KOPT-K1 (cell line): ENCODE measurements around the gene NUBPL.
"Not testable (repeated sequence)": the region's sequence is repeated elsewhere in the genome, so short reads cannot be mapped to it uniquely, and the experiment has no call there.

Experiments
- H3K27ac ChIP-seq: fragments of 200-600 bp; sonication (generic); 2 replicates; pipeline ENCODE4 v1.5.1; 2016; ENCODE audit warnings: antibody characterized with exemption, mild to moderate bottlenecking, low read depth, low read length; ENCODE audit not compliant: poor library complexity, severe bottlenecking
- H3K36me3 ChIP-seq: fragments of 200-600 bp; sonication (generic); 2 replicates; pipeline ENCODE4 v1.5.1; 2017; ENCODE audit warnings: antibody characterized with exemption, mild to moderate bottlenecking, low read length, moderate library complexity; ENCODE audit not compliant: insufficient read depth
- H3K9me3 ChIP-seq: fragments of 200-600 bp; sonication (generic); 2 replicates; pipeline ENCODE4 v1.5.1; 2017; ENCODE audit warnings: antibody characterized with exemption, low read length, mild to moderate bottlenecking; ENCODE audit not compliant: insufficient read depth, poor library complexity, severe bottlenecking

NUBPL gene

DNA sequence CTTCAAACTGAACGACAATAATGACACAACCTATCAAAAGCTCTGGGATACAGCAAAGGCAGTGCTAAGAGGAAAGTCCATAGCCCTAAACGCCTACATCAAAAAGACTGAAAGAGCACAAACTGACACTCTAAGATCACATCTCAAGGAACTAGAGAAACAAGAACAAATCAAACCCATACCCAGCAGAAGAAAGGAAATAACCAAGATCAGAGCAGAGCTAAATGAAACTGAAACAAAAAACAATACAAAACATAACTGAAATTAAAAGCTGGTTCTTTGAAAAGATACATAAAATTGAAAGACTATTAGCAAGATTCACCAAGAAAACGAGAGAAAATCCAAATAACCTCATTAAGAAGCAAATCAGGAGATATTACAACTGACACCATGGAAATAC is 306.9 kb downstream of the NUBPL start:
- not testable (repeated sequence) for H3K9me3 ChIP-seq, H3K36me3 ChIP-seq
- H3K27ac ChIP-seq, result peak overlapping the region; percentile 62

DNA sequence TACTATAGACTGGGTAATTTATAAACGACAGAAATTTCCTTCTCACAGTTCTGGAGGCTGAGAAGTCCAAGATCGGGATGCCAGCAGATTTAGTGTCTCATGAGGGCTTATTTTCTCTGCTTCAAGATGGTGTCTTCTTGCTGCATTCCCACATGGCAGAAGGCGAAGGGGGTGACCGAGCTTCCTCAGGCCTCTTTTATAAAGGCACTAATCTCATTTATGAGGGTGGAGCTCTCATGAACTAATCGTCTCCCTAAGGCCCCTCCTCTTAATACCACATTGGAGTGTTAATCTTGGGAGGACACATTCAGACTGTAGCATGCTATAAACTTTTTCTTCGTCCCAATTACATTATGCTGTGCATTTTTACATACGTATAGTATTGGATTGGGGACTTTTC is 315.5 kb downstream of the NUBPL start:
- Histone ChIP-seq H3K36me3 (no peaks in the 10 kb centered on the region), H3K9me3 (no peaks in the 10 kb centered on the region), H3K27ac (no peak overlapping the region)

DNA sequence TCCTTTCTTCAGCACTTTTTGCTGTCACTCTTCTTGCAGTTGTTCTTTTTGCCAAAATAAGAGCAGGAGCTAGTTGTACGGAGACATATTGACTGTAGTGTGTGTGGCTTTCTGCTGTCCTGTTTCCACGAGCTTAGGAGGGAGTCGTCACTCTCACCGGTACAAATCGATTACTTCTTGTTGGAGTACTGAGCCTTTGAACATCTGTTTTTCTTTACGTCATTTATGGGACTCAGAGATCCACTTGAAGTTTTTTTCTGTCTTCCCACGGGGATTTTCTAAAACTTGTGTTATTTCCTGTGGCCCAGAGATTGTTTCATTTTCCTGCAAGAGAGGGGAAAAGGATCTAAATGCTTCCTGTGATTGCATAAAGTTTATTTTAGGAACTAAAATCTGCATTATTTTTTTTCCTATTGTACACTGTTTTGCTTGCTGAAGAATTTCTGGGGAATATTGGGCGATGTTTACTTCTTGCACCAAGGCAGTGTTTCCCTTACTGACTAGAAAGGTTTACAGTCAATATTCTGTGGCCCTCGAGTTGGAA is 316.1 kb downstream of the NUBPL start:
- Histone ChIP-seq H3K36me3 (no peaks in the 10 kb centered on the region), H3K27ac (no peak overlapping the region), H3K9me3 (no peaks in the 10 kb centered on the region)

DNA sequence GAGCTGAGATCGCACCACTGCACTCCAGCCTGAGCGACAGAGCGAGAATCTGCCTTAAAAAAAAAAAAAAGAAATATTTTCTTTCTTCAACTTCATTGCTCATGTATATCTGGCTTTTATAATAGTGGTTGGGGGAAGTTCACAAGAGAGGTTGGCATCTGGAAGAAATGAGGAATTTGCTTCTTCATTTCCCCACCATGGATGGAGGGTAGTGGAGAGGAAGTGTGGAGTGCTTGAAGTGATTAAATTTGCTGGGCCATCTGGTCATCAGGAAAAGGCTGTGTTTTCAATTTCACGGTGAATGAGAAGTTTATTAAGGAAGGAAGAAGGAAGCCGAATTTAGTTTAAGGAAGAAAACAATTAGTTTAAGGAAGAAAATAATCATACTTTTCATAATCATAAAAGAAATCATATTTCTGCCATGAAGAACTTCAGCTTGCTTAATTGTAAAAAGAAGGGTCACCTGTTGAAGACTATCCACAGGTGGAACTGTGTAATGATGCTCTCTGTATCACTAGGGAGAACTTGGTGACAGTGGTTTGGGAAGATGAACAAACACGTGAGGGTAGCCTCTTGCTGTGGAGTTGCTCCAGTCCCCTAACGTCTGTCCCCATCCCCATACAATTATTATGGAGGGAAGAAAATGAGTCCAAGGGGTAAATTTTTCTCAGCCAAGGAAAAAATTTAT is 318.6 kb downstream of the NUBPL start:
- Histone ChIP-seq H3K9me3 (no peaks in the 10 kb centered on the region), H3K27ac (no peak overlapping the region), H3K36me3 (no peaks in the 10 kb centered on the region)

DNA sequence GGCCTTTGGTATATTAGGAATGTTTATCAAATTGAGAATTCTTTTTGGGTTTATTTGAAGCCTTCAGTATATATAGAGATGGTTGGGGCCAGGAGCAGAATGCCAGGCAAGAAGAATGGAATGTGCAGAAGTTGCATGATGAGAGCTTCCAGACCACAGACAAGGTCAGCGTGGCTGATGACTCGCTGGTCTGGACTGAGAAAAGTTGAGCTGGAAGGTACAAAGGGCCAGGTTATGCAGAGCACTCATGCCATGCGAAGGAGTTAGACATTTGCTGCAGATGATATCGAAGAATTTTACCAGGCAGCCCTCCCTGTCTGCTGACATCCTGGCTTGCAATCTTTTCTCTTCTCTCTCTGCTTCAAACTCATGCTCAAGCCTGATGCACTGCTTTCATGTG is 319.7 kb downstream of the NUBPL start:
- H3K27ac ChIP-seq, result no peak overlapping the region
- no peaks in the 10 kb centered on the region for H3K36me3 ChIP-seq
- no peaks in the 10 kb centered on the region for H3K9me3 ChIP-seq

DNA sequence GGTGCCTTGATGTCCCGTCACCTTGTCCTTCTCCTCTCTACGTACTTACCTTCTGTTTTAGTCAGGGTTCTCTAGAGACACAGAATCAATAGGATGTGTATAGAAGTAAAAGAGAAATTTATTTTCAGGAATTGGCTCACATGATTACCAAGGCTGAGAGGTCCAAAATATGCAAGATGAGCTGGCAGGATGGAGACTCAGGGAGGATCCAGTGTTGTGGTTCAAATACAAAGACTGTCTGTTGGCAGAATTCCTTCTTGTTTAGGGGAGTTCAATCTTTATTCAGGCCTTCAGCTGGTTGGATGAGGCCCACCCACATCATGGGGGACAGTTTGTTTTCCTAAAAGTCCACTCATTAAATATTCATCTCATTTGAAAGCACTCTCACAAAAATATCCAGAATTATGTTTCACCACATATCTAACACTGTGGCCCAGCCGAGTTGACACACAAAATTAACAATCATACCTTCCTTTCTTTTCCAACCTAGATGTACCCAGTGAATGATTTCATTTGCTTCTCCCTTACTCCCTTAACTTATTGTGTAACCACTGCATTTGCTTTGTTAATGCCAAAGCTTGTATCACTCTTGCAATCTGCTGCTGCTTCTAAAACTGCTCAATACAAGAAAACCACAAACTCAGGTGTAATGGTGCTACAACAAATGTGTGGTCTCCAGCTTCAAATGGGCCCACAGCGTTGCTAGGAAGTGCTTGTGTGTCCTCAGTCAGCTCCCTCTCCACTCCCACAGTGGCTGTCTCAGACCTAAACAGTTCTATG is 320.5 kb downstream of the NUBPL start:
- no peak overlapping the region for H3K27ac ChIP-seq
- H3K9me3 ChIP-seq, result no peaks in the 10 kb centered on the region
- H3K36me3 ChIP-seq, result no peaks in the 10 kb centered on the region

DNA sequence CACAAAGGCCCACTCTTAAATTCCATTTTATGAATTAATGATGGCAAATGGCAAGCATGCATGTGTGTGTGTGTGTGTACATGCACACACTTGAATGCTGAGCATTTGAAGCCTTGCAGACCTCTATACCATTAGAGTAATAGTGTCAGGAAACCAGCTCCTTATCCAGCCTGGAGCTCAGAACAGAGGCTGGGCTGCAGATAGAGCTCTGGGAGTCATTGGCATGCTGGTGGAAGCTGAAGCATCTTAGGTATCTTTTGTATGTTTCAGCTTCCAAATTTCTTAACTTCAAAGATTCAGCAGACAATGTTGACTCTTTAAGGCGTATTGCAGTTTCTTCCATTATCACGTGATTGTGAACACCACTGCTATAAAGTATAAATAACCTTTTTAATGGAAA is 323.0 kb downstream of the NUBPL start:
- no peaks in the 10 kb centered on the region for H3K36me3 ChIP-seq
- H3K9me3 ChIP-seq, result no peaks in the 10 kb centered on the region
- no peak overlapping the region for H3K27ac ChIP-seq

DNA sequence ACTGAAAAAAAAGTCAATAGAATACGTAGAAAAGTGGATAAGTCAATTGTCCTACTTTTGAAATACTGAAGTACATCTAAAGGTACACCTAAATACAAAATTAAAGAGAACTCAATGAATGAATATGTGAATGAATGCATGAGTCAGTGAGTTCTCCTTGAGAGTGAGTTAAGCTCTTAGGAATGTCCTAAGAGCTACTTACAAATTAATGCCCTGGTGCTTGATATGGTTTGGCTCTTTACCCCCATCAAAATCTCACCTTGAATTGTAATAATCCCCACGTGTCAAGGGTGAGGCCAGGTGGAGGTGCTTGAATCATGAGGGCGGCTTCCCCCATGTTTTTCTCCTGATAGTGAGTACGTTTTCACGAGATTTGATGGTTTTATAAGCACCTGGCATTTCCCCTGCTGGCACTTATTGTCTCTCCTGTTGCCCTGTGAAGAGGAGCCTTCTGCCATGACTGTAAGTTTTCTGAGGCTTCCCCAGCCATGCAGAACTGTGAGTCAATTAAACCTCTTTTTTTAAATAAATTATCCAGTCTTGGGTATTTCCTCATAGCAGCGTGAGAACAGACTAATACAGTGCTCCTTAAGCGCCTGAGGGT is 323.7 kb downstream of the NUBPL start:
- Histone ChIP-seq H3K36me3 (no peaks in the 10 kb centered on the region), H3K9me3 (no peaks in the 10 kb centered on the region), H3K27ac (no peak overlapping the region)

DNA sequence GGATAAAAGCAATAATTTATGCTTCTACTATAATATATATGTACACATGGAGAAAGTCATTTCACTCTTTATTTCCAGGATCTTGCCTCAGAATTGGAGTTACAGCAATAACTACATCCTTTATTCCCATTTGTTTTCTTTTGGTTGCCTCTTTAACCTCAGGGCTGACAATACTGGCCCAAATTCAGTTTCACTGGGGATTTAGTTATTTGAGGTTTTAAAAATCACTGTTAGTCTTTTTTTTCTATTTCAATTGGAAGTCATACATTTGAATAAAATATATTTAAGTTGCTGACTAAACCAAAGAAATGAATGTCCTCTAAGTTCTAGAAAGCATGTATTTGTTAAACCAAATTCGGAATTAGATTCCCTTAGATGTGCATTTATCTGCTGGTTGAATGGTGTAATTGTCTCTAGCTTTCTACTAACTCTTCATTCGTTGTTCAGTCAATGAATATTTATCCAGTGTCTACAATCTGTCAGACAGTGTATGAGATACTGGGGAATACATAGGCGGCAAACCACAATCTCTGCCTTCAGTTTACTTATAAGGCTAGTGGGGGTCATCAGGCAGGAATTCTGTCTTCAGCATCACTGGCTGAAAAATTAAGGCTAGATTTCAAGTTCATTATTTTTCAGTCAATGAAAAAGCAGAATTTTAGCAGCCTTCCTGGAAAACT is 325.1 kb downstream of the NUBPL start:
- Histone ChIP-seq H3K36me3 (no peaks in the 10 kb centered on the region), H3K9me3 (no peaks in the 10 kb centered on the region), H3K27ac (no peak overlapping the region)

DNA sequence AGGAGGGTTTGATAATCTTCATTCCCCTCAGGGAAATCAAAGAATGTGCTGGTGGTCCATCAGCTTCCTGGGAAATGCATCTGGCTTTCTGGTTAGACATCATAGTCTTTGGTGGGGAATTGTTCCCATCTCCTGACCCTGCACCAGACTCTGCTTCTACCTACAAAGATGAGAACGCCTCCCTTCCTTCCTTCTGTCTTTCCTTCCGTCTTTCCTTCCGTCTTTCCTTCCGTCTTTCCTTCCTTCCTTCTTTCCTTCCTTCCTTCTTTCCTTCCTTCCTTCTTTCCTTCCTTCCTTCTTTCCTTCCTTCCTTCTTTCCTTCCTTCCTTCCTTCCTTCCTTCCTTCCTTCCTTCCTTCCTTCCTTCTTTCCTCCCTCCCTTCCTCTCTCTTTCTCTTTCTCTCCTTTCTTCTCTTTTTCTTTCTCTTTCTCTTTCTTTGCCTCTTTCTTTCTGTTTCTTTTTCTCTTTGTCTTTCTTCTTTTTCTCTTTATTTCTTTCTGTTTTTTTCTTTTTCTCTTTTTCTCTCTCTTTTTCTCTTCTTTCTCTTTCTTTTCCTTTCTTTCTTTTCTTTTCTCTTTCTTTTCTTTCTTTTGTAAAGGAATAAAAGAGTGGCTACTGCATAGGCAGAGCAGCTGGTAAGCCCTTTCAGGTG is 326.9 kb downstream of the NUBPL start:
- Histone ChIP-seq H3K36me3 (no peaks in the 10 kb centered on the region), H3K27ac (no peak overlapping the region), H3K9me3 (no peaks in the 10 kb centered on the region)

DNA sequence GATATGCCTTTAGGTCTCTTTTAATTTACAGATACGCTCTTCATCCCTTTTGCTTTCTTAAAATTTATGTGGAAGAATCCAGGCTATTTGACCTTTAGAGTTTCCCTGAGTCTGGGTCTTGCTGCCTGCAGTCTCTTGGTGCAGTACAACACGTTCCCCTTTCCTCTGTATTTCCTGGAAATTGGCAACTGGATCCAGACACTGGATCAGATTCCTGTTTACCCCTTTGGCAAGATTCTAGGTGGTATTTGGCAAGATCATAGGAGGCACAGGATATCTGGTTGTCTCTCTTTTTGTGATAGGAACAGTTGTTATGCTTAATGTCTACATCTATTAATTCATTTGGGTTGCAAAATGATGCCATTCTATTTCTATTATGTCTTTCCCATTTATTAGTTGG is 328.1 kb downstream of the NUBPL start:
- no peaks in the 10 kb centered on the region for H3K9me3 ChIP-seq
- no peaks in the 10 kb centered on the region for H3K36me3 ChIP-seq
- no peak overlapping the region for H3K27ac ChIP-seq

DNA sequence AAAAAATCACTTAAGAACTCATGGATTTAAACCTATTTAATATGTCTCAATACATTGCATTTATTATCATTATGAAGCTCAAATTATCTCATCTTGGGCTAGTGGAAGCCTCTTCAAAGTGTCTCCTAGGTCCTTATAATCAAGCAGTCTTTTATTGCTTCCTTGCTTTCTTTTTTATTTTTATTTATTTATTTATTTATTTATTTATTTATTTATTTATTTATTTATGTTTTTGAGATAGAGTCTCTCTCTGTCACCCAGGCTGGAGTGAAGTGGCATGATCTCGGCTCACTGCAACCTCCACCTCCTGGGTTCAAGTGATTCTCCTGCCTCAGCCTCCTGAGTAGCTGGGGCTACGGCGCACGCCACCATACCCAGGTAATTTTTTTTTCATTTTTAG is 329.0 kb downstream of the NUBPL start:
- not testable (repeated sequence) for H3K9me3 ChIP-seq, H3K27ac ChIP-seq, H3K36me3 ChIP-seq

DNA sequence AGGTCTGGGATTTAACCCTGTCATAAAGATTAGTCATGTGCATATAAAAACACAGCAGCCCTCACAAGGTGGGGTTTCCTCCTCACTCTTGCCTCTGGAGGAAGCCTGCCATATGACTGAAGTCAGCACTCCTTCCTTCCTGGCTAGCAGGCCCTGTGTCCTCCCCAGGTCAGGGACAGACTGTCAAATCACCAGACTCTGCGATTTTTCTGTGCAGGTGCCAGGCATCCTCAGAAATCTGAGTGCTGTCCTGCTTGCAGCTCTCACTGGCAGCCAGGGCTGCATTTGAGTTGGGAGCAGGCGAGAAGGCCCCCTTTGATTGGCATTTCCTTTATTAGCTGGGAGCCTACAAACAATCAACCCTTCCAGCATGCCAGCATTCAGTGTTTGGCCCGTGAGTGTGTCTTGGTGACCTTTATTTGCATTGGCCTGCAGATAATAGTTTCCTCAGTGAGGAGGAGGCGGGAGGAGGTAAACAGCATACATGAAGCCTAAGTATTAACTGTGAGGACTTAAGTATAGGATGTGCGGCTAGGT is 332.1 kb downstream of the NUBPL start:
- H3K27ac ChIP-seq, result no peak overlapping the region

DNA sequence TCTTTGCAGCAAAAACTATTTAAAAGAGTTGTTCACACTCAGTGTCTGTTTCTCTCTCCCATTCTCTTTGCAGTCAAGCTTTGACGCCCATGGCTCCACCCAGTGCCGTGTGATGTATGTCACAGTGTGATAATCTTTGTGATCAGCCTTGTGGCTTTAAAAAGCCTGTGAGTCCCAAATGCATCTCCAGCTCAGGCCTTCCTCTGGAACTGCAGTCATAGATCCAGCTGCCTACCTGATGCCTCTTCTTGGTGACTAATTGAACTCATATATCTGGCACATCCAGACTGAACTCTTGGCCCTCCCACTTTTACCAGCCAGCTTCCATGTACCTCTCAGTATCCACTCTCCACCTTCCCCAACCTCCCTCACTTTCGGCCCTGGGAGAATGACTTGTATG is 333.1 kb downstream of the NUBPL start:
- no peaks in the 10 kb centered on the region for H3K9me3 ChIP-seq
- H3K36me3 ChIP-seq, result no peaks in the 10 kb centered on the region
- H3K27ac ChIP-seq, result no peak overlapping the region

More for the DNA sequence above, 332.1 kb downstream of the NUBPL start:
- no peaks in the 10 kb centered on the region for H3K36me3 ChIP-seq
- H3K9me3 ChIP-seq, result no peaks in the 10 kb centered on the region
